ENCODE measurements around the gene GRK5.

- no peak for TF ChIP-seq POLR2A (IDR thresholded peaks at IDR 0.05; ENCODE audit: low read length)
- no peak for TF ChIP-seq GATA1 (IDR thresholded peaks at IDR 0.05; ENCODE audit: low read depth, low read length)
These were observed 246.9 kb downstream of the GRK5 start for GRCh38 chr10:119454316-119454715.

Measured in erythroblast (primary cell).